Choroid plexus epithelial cell (primary cell): ENCODE results near the gene EXOC6B.

Experiments
- DNase-seq: peaks from one replicate; pipeline ENCODE4 v3.0.0-alpha.2; 2010; ENCODE audit warnings: low read depth
- H3K4me3 ChIP-seq: 2 replicates; pipeline ENCODE4 v1.5.1; 2011; ENCODE audit warnings: low read depth, mild to moderate bottlenecking, control low read depth, low read length, moderate library complexity
- TF ChIP-seq, protein P1 (sequence below): conservative IDR thresholded peaks from 2 replicates; pipeline ENCODE4 v1.5.1; 2011; ENCODE audit warnings: low read depth, mild to moderate bottlenecking, control low read depth, inconsistent platforms, low read length, moderate library complexity

Gene EXOC6B

DNA sequence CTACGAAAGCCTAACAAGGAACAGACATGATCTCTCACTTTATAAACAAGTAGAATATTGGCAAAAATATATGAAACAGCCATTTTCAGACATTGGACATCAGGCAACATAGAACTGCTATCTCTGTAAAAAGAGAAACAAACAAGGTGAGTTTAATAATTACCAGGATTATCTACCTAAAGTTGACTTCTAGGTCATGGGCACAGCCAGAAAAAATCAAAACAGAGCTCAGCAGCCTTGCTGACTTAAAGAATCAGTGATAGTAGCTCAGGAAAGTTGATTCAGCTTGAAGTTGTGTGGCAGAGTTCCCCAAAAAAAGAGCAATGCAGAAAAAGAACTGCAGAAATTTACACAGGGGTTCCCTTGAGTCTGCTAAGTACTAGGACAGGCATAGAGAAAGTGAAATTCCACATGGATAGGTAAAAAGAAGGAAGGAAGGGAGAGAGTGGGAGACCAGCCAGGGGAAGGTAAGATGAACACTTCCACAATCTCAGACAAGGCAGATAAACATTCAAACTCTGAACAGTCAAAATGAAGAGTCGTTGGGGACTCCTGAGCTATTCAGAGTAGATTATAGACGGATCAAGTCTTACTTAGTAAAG, 102.0 kb downstream of the EXOC6B start:
- TF ChIP-seq, protein P1, sequence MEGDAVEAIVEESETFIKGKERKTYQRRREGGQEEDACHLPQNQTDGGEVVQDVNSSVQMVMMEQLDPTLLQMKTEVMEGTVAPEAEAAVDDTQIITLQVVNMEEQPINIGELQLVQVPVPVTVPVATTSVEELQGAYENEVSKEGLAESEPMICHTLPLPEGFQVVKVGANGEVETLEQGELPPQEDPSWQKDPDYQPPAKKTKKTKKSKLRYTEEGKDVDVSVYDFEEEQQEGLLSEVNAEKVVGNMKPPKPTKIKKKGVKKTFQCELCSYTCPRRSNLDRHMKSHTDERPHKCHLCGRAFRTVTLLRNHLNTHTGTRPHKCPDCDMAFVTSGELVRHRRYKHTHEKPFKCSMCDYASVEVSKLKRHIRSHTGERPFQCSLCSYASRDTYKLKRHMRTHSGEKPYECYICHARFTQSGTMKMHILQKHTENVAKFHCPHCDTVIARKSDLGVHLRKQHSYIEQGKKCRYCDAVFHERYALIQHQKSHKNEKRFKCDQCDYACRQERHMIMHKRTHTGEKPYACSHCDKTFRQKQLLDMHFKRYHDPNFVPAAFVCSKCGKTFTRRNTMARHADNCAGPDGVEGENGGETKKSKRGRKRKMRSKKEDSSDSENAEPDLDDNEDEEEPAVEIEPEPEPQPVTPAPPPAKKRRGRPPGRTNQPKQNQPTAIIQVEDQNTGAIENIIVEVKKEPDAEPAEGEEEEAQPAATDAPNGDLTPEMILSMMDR = no peak
- DNase-seq = no peak
- H3K4me3 ChIP-seq = no peak overlapping the region

DNA sequence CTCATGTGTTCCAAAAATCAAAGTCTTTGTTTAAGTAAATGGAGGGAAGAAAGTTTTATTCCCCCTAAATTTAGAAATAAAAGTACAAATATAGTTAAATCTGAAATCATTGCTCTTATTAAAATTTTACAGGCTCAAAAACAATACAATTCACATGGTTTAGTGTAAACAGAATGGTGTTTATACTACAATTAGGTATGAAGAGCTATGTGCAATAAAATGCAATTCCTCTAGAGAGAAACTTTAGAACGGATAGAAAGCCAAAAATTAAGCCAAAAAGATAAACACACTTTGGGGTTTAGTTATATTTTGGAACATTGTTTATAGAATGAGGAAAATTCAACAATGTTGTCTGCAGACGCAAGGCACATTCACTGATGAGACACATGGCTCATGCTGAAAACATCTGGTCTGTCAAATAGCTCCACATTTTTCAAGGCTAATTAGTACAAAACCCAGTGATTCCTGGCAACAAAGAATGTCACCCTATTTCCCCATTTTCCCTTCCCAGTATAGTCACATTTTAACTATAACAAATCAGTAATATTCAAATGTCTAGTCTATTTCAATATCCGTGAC, 103.3 kb downstream of the EXOC6B start:
- TF ChIP-seq, protein P1 = no peak
- DNase-seq = peak; percentile 60
- H3K4me3 ChIP-seq = no peak overlapping the region

DNA sequence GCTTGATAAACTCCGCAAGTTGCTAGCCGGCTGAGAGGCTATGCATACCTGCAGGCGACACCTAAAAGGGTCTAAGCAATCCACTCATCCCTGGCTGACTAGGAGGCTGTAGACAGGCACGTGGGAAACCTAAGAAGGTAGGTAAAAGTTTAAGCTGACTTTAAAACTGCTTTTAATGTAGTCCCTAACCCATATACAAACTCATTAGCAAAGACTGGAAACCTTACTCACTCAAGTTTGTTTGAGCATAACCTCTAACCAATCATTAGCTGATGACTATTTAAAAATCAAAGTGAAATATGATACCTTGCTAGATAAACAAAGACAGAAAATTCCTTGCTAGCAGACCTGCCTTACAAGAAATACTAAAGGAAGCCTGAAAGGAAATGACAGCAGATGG, 106.4 kb downstream of the EXOC6B start:
- TF ChIP-seq, protein P1 = no peak
- DNase-seq = peak; percentile 61

GRCh38 chr2:72718876-72719275, 107.0 kb downstream of the EXOC6B start:
- H3K4me3 ChIP-seq = no peak overlapping the region
- no peak for DNase-seq
- TF ChIP-seq, protein P1 = no peak

More for the DNA sequence above, 106.4 kb downstream of the EXOC6B start:
- no peak overlapping the region for H3K4me3 ChIP-seq

- H3K4me3 ChIP-seq = no peak overlapping the region
- DNase-seq = no peak
- TF ChIP-seq, protein P1 = no peak
Observed at GRCh38 chr2:72716601-72717000, 109.2 kb downstream of the EXOC6B start.

- H3K4me3 ChIP-seq = no peak overlapping the region
- no peak for DNase-seq
- TF ChIP-seq, protein P1 = peak; percentile 16
Observed at GRCh38 chr2:72713857-72714256, 112.0 kb downstream of the EXOC6B start.

GRCh38 chr2:72712977-72713376, 112.9 kb downstream of the EXOC6B start:
- no peak overlapping the region for H3K4me3 ChIP-seq
- no peak for DNase-seq
- TF ChIP-seq, protein P1 = no peak
